COLO668 (cell line): ENCODE data around the gene NRP1.
"Not testable (repeated sequence)": the region's sequence is repeated elsewhere in the genome, so short reads cannot be mapped to it uniquely, and the experiment has no call there.

Experiments used
- DNase-seq: peaks from one replicate; lab custom pipeline; 2025; ENCODE audit not compliant: unreplicated experiment; lab: John Stamatoyannopoulos, UW

NRP1 gene

GRCh38 chr10:33240931-33241330, 93.5 kb downstream of the NRP1 start:
- no peak for DNase-seq

- no peak for DNase-seq
Measured at GRCh38 chr10:33240258-33240657, 94.2 kb downstream of the NRP1 start.

DNA sequence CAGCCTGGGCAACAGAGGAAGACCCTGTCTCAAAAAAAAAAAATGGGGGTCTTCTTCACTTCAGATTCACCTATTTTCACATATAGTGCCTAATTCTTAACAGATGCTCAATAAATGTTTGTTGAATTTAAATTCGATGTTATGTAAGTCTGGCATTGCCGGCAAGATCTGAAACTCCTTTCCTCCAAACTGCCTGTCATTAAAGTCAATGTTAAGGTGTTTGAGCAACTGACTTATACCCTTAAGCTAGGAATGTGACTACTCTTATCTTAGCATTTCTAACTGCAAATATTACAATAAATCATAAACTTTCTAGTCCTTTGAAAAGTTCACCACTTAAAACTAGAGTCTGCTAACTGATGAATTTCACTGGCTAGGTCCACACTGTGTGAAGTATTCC, 95.2 kb downstream of the NRP1 start:
- DNase-seq: no peak

DNA sequence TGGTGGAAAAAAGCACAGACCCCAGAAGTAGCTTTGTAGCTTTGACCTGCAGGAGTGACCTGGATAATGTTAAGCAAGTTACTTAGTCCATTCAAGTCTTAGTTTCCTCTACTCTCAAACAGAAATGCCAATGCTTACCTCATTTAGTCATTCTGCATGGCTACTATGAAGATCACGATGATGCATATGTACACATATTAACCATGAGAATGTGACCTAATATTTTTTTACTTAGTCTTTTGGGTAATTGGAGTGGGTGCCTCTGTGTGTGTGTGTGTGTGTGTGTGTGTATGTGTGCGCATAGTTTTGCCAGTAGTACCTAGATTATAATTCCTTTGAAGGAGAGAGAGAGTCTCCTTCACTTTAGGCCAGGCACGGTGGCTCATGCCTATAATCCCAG, 95.8 kb downstream of the NRP1 start:
- DNase-seq: no peak

DNA sequence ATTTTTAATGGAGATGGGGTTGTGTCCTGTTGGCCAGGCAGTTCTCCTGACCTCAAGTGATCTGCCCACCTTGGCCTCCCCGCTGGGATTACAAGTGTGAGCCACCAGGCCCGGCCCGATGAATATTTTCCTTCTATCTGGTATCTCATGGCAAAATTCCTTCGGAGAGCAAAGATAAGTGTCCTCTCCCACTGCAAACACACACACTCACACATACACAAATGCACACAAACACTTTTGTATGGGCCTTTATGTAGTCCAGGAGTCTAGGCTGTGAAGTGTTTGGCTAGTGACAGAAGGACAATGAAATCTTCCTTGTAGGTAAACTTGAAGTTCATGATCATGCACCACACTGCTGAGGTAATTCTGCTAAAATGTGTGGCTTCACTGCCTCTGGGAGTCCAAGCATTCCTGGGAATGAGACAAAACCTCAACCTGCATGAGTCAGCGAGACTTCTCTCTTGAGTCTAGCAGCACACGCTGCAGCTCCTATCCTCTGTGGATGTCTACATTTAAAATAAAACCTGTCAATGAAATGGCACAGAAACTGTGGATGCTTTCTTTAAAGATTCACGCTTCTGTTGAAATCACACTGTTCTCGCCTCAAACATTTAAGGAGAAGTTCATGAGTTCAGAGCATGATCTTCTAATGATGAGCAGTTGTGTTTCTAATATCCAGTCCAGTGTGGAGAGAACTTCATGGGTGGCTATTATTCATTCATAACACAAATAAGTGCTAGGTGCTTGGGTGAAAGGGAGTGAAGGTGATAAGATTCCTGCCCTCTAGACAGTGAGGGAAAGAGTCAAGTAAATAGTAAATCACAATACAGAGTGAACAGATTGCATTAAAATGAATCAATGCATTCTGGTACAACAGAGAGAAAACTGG, 96.5 kb downstream of the NRP1 start:
- DNase-seq: no peak

- DNase-seq: no peak
Measured at GRCh38 chr10:33236916-33237315, 97.6 kb downstream of the NRP1 start.

DNA sequence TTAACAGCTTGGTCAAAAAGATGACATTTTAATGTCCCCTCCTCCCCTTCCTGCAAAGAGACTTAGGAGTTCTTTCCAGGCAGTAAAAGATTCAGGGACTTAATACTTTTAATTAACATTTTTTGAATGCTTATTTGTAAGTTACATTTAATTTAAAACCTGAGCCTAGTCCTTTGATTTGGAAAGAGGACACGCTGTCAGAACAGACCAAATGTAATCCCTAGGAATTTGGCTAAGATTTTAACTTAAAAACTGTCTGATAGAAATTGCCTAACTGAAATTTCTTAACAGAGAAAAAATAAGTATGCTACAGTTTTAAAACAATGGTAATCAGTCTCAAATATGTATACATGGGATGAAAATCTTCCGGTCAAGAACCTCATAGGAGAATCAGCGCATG, 98.5 kb downstream of the NRP1 start:
- DNase-seq: no peak

DNA sequence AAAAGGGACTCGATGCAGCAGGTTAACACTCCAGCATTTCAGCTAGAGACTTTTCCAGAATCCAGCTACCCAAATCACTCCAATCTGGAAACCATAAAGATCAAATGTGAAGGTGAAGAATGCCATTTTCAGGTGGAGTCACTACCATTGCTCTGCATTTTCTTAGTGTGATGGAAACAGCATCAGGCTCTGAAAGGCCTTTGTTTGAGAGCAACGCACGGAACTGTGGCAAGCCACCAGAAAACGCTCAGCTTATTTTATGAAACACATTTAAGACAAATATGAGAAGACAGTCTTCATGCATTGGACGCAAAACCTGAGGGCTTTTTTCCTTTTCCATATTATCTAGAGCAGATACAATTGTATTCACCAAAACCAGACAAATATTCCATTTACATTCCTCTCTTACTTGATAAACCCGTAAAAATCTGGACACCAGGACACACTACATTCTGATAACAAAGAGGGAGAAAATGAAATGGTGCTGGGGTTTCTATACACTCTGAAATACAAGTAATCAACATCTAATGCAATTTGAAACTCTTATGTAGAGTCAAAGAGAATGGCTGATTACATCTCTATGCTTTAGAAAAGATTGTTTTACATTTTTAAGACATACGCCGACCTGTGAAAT, 99.1 kb downstream of the NRP1 start:
- no peak for DNase-seq

DNA sequence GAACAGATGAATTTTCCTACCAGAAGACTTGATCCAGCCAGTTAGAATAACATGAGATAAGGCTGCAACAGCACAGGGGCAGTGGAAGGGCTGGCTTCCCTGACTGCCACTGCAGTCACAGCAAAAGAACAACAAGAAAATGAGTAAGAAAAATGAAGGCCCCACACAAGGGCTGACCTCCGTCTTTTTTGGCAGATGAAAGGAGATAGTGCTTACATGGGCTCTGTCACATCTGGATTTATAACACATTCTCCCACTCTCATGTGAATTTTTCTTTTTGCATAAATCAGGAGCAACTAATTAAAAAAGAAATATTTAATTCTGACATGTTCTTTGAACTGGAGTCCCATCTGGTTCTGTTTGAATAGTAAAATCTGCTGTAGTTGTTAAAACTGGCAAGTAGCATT, 99.6 kb downstream of the NRP1 start:
- DNase-seq: no peak

DNA sequence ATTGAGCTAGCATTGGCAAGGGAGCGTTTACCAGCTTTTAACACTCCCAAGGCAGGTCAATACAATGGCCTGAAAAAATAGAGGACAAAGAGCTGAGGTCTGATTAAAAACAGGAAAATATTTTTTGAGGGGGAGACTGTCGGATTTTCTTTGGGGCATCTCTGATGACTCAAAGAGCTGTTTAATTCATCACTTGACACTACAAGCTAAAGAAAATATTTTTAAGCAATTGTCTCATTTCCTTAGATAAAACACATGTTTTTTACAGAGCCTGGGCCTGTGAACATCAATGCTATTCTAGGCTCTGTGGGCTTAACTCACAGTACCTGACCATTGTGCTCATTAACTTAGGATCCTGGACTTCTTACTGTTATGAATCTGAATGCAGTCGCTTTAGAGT, 100.8 kb downstream of the NRP1 start:
- DNase-seq: no peak

GRCh38 chr10:33233221-33233620, 101.2 kb downstream of the NRP1 start:
- DNase-seq: no peak

DNA sequence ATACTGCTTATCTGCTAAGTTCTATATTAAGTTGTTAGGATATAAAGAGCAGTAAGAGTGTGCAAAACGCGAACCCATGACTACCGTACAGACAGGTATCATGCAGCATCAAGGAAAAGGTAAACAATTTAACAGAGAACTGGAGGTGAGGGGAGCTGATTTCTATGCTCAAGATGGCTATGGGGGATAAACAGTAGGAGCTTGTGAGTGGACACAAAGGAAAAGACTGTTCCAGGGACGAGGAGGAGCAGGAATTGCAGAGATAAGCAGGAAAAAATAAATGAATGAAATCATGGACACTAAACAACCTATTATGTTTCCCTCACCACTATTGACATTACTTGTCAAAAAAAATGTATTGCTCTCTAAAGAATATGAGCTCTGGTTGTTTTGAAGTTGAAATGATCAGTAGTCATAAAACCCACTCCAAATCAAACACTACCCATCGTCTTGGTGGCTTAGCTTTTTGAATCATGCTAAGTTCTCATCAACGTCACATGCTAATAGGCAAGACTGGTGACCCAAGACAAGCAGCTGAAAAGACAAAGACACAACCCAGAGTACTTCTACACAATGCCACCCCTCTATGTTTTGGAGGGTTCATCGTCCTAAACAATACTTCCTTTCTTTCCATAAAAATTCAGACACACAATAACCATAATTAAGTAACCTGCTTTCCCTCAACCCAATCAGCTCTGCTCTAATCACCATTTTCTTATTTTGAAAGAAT, 102.7 kb downstream of the NRP1 start:
- no peak for DNase-seq

DNA sequence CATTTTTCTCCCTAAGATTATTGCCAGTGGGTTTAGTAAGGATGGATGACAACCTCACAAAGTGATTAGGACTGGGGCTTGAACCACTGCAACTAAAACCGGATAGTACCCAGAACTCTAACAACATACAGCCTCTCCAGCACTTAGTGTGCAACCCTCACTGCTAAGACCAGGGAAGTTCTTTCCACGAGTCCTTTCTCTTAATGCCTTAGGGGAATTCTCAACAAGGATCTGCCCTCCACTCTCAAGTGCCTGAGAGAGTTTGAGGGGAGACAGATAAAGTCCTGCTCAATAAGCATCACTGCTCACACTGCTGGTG, 104.6 kb downstream of the NRP1 start:
- DNase-seq: no peak

- no peak for DNase-seq
Measured at GRCh38 chr10:33229252-33229948, 105.1 kb downstream of the NRP1 start.

DNA sequence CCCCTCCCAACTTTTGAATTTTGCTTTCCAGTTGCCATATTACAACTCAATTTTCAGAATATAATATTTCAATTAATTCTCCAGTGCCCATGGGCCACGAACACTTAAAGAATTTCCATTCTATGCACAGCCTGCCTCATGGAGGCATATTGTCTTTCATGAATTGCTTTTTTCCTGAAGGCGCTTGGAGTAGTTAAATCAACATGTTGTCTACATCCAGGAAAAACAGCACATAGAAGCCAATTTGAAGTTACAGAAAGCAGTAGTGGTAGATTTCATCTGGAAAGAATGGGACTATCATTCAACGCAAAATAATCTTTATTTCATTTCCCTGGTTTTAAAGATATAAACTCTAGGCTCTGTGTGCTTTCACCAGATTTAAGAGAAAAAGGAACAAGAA, 106.0 kb downstream of the NRP1 start:
- DNase-seq: no peak

DNA sequence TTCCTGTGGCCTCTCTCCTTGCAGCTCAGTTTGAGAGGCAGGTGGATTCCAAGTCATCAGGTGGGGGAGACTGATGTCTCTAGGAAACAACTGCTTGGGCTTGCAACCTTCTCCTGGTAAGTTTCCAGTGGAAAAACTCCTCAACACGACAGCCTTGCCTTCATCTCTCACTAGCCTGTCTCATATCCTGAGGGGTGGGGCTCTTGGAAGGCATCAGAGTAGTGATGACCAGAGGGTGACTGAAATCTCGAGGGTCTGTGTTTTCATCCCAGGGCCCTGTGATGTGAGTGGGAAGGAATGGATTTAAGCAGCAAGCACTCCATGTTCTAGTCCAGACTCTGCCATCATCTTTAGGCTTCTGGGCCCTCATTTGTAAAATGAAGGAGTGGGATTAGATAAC, 107.0 kb downstream of the NRP1 start:
- no peak for DNase-seq

- no peak for DNase-seq
Measured at GRCh38 chr10:33224251-33224965, 110.1 kb downstream of the NRP1 start.

- DNase-seq: no peak
Measured at GRCh38 chr10:33223326-33224000, 111.0 kb downstream of the NRP1 start.

DNA sequence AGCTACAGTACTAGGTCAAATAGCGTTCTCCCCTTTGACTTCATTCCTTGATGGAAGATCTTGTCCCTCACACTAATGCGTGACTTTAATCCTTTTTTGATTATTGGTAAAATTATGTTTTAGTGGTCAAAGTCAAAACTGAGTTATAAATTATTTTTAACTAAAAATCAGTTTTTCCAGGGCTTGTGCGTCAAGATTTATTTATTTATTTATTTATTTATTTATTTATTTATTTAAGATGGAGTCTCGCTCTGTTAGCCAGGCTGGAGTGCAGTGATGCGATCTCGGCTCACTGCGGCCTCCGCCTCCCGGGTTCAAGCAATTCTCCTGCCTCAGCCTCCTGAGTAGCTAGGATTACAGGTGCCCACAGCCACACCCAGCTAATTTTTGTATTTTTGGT, 112.2 kb downstream of the NRP1 start:
- DNase-seq: not testable (repeated sequence)

DNA sequence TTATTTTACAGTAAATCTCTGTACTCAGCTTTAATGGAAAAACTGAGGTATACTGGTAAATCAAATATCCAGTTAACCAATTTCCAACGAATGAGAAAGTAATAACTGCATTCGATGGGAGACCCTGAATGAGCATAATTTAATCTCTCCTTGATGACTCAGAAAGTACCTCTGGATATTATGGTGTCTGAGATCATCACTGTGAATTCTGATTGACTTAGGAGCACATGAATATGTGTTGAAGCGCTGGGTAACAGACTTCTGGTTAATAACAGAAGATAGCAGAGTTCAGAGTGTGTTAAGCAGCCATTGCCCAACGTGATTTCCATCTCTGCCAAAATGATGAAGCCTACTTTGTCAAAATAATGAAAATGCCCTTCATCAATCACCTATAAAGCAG, 116.6 kb downstream of the NRP1 start:
- DNase-seq: no peak
